Hematopoietic multipotent progenitor cell (in vitro differentiated cells): ENCODE results near the gene SETD2. TPM values are rescaled to one million over a fixed set of nuclear protein-coding genes. Genes with fewer than 3 reads are reported as not detected.
"Not testable (repeated sequence)": the region's sequence is repeated elsewhere in the genome, so short reads cannot be mapped to it uniquely, and the experiment has no call there.

Experiments used
- DNase-seq, 3 donors: peaks; one replicate each; pipeline ENCODE4 v3.0.0-alpha.2; 2011 to 2015; ENCODE audit warnings: low read depth in 2 of 3, low spot score in 2 of 3
- total RNA-seq: library from RNA; depleted of rRNA; stranded (reverse); fragments of >200 nt; gene quantifications from one replicate; pipeline ENCODE4 v1.2.3, GENCODE V29; 2012

The SETD2 gene
- total RNA-seq, 1 donor: 24.2 TPM

DNA sequence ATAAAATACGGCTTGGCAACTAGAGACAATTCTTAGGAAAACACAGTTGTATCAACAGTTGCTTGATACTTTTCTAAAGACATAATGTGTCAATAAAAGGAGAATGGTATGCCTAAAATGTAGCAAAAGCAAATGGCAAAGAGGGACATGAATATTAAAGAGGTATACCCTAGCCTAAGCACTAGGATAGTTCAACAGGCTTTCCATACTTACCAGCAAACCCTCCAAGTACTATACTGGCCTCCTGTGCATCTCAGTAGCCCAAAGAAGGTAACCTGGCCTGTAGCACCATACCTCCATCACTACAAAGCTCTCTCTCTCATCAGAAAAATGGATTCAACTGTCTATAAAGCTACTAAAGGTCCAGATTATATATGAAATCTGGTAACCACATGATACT is 7.5 kb downstream of the SETD2 start:
- no peak for DNase-seq

GRCh38 chr3:47152578-47152977 is 11.3 kb downstream of the SETD2 start:
- no peak for DNase-seq

- peak in 2 of 3 donors; percentile 13 to 58 for DNase-seq
These were observed 12.1 kb downstream of the SETD2 start for GRCh38 chr3:47151836-47152235.

DNA sequence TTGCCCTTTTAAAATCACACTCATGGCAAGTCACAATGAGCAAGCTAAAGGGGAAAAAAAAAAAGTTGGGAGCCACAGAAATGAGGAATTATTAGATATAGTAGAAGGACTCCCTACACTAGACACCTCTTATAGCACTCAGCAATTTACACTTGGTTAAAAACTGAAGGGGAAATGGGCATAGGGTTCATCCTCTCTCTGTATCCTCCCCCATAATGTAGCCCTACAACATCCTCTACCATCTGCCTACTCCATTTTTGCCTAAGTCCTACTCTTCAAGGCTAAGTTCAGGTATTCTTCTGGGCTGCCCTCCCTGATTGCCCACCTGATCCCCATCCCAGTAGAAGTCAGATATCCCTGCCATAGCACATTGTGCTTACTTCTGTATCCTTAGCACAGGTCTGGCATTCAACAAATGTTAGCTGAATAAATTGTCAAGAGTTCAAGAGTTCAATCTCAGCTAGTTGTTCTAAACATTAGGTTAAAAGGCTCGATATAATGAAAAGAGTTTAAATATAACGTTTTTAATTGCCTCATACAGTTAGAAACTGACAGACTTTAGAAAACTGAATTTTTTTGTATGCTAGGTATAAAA is 14.5 kb downstream of the SETD2 start:
- DNase-seq: no peak

GRCh38 chr3:47145272-47145671 is 18.6 kb downstream of the SETD2 start:
- DNase-seq: no peak

GRCh38 chr3:47143068-47143467 is 20.8 kb downstream of the SETD2 start:
- DNase-seq: no peak

- not testable (repeated sequence) for DNase-seq
These were observed 21.4 kb downstream of the SETD2 start for GRCh38 chr3:47142536-47142935.

GRCh38 chr3:47140973-47141461 is 22.9 kb downstream of the SETD2 start:
- DNase-seq: not testable (repeated sequence)

DNA sequence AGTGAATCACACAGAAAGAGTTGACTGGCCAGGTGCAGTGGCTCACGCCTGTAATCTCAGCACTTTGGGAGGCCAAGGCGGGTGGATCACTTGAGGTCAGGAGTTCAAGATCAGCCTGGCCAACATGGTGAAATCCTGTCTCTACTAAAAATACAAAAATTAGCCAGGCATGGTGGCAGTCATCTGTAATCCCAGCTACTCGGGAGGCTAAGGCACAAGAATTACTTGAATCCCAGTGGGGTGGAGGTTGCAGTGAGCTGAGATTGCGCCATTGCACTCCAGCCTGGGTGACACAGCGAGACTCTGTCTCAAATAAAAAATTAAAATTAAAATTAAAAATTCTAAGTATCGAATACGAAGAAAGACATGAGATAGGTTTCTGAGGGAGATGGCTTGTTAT is 23.4 kb downstream of the SETD2 start:
- not testable (repeated sequence) for DNase-seq

DNA sequence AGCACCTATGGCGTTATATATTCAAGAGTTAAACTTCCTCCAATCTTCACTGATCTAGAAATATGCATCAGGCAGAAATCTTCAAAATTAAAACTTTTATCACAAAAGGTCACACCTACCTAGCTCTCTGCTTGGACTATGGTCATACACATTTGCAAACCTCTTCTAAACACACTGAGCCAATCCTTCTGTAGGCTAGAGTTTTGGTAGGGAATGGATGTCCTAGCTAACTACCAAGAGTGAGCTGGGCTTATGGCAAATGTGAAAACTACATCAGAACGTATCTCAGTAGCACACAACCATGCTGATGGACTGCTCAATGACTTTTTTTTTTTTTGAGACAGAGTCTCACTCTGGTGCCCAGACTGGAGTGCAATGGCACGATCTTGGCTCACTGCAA is 29.6 kb downstream of the SETD2 start:
- no peak for DNase-seq

DNA sequence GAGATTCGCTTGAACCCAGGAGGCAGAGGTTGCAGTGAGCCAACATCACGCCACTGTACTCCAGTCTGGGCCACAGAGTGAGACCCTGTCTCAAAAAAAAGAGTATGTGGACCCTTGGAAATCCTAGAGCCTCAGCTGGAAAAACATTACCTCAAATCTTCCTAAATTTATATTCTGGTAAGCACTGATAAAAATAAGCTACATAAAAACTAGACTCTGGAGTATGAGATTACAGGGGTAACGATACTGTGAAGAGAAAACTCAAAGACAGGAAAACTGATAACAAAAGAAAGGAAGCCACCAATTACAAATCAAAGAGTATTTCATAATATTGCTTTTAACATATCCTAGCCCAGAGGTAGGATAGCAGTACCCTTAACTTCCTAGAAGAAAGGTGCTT is 30.3 kb downstream of the SETD2 start:
- DNase-seq: no peak

- DNase-seq: no peak
These were observed 33.4 kb downstream of the SETD2 start for GRCh38 chr3:47130557-47130956.

- peak in 1 of 3 donors; percentile 15 for DNase-seq
These were observed 35.8 kb downstream of the SETD2 start for GRCh38 chr3:47128137-47128536.

GRCh38 chr3:47123857-47124256 is 40.1 kb downstream of the SETD2 start:
- no peak for DNase-seq

- no peak for DNase-seq
These were observed 42.5 kb downstream of the SETD2 start for GRCh38 chr3:47121409-47121808.

GRCh38 chr3:47120138-47120537 is 43.8 kb downstream of the SETD2 start:
- DNase-seq: no peak

DNA sequence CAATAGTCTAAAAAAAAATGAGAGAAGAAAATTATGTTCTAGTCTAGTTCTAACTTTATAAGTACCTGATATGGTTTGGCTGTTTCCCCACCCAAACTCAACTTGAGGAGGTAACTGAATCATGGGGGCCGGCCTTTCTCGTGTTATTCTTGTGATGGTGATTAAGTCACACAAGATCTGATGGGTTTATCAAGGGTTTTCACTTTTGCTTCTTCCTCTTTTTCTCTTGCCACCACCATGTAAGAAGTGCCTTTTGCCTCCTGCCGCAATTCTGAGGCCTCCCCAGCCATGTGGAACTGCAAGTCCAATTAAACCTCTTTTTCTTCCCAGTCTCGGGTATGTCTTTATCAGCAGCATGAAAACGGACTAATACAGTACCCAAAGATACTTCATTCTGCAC is 44.5 kb downstream of the SETD2 start:
- DNase-seq: peak in 2 of 3 donors; percentile 8 to 42

GRCh38 chr3:47117807-47118364 is 46.0 kb downstream of the SETD2 start:
- peak in 2 of 3 donors; percentile 47 to 87 for DNase-seq

DNA sequence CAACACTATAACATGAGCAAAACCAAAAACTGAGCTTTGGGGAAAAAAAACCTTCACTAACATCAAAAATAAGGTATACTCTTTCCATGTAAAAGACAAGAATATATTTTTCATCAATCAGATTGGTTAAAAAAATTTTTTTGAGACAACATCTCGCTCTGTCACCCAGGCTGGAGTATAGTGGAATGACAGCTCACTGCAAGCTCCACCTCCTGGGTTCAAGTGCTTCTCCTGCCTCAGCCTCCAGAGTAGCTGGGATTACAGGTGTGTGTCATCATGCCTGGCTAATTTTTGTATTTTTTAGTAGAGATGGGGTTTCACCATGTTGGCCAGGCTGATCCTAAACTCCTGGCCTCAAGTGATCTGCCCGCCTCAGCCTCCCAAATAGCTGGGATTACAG is 48.4 kb downstream of the SETD2 start:
- DNase-seq: not testable (repeated sequence)

DNA sequence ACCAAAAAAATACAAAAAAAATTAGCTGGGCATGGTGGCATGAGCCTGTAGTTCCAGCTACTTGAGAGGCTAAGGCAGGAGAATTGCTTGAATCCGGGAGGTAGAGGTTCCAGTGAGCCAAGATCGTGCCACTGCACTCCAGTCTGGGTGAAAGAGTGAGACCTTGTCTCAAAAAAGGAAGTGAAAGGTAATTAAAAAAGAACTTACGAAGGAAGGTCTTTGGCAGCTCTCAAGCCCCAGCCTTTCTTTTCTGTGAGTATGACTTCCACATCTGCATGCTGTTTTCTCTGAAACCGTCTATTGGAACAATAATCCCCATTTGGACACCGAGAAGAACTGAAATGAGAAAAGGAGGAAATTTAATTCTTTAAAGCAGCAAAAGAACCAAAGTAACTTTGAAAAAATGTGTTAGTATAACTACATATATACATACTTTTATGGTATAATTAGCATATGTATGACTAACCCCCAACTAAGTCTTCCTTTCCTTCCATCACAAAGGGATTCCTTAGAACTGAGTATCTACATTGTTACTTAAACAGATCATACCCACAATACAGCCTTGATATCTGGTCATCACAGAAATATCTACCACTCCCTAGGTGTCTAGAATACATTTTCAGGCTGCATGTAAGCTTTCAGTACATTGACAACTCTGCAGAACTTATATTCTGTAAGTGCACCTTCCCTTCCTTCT is 50.1 kb downstream of the SETD2 start:
- DNase-seq: no peak

DNA sequence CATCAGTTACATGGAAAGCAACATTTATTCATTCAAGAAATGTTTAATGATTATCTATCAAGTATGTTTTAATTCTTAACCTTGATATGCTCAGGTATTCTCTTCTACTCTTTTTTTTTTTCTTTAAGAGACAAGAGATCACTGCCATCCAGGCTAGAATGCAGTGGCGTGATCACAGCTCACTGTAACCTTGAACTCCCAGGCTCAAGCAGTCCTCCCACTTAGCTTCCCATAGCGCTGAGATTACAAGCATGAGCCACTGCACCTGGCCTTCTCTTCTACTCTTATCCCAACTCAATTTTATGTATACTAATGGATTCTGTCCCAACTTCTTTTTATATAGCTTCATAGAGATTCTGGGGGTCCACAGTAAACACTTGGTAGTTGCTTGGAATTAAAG is 50.9 kb downstream of the SETD2 start:
- no peak for DNase-seq

DNA sequence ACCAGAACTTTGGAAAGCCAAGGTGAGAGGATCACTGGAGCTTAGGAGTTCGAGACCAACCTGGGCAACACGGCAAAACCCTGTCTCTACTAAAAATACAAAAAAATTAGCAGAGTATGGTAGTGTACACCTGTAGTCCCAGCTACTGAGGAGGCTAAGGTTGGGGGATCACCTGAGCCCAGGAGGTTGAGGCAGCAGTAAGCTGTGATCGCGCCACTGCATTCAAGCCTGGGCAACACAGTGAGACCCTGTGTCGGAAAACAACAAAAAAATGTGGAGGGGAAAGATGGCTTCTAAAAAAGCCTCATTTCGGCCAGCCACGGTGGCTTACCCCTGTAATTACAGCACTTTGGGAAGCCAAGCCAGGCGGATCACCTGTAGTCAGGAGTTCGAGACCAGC is 54.5 kb downstream of the SETD2 start:
- DNase-seq: no peak
